HG02588 (cell line): Measurements from ENCODE around the gene FAM184B.

Experiments
- ATAC-seq: cut with Tn5 transposase; IDR thresholded peaks from one replicate; pipeline ENCODE4 v1.9.1; 2021; ENCODE audit warnings: mild to moderate bottlenecking, moderate library complexity; ENCODE audit not compliant: unreplicated experiment

The FAM184B gene

DNA sequence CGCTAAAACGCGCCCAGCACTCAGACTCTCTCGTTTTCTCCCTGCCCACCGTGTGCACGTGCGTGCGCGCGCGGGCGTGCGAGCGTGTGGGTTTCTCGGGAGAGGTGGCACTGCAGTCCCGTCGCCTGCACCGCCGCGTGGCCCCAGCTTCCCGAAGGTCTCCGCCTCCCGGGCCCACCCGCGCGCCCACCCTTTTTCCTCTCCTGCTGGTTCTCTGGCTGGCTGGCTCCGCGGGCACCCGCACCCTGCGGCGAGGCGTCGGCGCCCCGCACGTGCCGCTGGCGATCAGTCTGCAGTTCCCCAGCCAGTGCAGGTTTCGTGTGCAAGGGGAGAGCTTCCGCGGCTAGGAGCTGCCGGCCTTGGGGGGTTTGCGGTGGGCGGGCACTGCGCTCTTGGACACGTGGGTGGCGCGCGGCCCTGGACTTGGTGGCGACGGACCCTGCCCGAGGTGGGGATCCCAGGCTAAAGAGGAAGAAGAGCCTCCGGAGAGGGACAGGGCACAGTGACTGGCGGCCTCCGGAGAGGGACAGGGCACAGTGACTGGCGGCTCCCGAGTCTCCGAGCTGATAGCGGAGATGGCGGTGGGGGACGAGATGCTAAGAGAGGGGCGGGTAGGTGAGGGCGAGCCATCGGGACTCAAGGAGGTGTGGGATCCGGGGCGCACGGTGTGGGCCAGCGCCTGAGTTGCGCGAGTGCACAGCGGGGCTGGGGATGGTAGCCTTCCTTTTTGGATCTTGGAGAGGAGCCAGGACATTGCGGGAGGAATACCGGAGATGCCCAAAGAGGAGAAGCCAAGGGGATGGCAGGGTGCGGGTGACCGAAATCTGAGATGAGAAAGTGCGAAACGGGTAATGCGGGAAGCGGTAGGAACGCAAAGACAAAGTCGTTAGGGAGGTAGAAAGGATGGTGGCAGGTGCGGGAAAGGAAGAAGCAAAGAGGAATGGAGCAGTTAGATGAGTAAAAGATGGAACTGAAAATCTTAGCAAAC is at the start of gene FAM184B:
FAM184B (minus strand) TSS at position 322 of the 988 bp plus-strand sequence. CDS start 322 bp downstream, outside the sequence.
- ATAC-seq: no peak

DNA sequence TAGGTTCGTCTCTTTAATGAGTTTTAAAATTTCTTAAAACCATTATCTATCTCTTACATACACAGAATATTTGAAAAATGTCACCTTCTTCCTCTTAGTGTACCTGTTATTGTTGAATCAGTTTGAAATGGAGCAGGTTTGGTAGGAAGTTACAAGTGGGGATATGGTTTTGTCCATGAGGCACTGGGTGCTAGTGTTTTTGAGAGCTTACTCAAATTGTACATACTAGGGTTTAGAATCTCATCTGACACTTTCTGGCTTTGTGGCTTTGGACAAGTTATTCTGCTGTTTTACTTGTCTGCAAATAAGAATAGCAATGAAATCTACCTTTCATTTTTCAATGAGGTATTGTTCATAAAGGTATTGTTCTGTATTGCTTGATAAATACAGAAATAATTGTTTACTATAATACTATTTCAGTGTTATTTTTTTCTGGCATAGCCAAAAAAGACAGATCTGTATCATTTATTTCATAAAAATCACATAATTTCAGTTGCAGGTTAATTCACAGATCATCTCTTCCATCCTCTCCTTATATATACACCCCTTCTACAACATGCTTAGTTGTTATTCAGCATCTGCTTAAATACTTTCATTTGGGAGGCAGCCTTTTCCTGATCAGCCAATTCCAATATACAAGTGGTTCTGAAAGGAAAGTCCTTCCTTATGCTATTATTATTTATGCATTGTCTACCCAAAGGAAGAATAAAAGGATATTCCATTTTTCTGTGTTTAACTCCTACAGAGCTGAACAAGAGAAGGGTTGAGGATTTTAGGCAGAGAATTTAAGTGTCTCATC is 42.6 kb upstream of the FAM184B start:
- no peak for ATAC-seq

DNA sequence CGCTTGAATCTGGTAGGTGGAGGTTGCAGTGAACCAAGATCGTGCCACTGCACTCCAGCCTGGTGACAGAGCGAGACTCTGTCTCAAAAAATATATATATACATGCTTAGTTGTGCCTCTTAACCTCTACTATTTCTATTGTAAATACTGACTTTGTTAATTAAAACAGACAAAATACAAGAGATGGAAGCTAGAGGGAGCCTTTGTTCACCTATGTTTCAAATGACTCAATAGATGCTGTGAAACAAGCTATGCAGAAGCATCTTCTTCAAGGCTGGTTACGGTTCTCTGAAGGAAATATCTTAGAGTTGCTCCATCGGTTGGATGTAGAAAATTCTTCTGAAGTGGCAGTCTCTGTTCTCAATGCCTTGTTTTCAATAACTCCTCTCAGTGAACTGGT is 35.6 kb upstream of the FAM184B start:
- ATAC-seq: peak; percentile 75

DNA sequence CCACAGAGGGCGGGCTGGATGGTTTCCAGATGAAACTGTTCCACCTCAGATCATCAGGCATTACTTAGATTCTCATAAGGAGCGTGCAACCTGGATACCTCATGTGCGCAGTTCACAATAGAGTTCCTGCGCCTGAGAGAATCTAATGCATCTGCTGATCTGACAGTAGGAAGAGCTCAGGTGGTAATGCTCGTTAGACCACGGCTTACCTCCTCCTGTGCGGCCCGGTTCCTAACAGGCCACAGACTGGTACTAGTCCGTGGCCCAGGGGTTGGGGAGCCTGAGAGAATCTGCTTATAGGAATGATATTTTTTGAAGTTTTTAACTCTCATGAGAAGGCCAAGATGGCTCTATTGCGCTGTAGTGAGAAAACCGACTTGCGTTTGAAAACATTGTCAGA is 34.7 kb upstream of the FAM184B start:
- ATAC-seq: no peak

DNA sequence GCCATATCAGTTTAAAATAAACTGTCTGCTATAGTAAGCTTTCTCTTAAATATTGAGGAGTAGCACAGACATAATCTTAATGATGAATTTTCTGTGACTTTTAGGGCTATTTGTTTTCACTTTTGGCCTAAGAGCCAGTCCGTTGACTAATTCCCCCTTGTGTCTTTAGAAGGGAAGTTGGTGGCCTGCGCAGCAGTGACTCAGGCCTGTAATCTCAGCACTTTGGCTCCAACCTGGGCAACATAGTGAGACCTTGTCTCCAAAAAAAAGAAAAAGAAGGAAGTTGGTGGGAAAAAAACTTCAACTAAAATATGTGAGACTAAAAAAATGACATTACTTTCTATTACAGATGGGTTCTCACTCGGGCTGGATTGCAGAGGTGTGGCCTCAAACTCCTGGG is 32.7 kb upstream of the FAM184B start:
- no peak for ATAC-seq

DNA sequence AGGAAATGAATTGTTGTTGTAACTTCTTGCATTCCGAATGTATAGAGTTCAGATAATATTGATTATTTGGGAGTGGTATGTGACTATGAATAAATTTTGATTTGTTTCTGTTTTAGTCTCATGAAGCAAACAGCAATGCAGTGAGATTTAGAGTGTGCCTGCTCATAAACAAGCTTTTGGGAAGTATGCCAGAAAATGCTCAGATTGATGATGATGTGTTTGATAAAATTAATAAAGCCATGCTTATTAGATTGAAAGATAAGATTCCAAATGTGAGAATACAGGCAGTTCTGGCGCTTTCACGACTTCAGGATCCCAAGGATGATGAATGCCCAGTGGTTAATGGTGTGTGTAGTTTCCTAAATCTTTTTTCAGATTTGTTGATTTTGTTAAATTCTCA is 31.4 kb upstream of the FAM184B start:
- ATAC-seq: no peak

DNA sequence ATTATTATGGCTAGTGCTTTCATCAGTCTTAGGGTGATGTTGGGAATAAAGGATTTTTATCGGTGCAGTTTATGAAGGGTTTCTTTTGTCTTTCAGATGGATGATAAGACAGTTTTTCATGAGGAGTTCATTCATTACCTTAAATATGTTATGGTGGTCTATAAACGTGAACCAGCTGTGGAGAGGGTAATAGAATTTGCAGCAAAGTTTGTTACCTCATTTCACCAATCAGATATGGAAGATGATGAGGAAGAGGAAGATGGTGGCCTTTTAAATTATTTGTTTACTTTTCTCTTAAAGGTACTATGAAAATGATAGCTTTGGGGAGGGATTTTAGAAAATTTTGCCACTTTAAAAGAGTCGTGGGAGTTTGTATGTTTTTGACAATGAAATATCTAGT is 30.7 kb upstream of the FAM184B start:
- no peak for ATAC-seq

DNA sequence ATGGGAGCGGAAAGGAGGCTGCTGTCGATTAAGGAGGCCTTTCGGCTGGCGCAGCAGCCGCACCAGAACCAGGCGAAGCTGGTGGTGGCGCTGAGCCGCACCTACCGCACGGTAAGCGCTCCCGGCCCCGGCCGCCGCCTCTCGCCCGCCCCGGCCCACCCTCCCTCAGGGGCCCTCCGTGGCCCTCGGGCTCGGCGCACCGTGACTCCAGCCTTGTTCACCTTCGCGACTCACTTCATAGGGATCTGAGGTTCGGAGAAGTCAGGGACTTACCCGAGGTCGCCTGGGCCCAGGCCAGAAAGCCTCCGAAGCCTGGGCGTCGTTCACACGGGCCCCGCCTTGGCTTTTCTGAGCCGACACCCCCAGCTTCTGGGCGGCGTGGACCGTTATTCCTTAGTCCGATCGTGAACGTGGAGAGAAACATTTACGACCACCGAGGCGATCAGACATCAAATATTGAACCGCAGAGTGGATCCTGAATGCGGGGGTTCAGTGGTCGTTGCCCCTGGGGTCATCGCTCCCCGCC is 29.7 kb upstream of the FAM184B start:
- peak; percentile 28 for ATAC-seq

DNA sequence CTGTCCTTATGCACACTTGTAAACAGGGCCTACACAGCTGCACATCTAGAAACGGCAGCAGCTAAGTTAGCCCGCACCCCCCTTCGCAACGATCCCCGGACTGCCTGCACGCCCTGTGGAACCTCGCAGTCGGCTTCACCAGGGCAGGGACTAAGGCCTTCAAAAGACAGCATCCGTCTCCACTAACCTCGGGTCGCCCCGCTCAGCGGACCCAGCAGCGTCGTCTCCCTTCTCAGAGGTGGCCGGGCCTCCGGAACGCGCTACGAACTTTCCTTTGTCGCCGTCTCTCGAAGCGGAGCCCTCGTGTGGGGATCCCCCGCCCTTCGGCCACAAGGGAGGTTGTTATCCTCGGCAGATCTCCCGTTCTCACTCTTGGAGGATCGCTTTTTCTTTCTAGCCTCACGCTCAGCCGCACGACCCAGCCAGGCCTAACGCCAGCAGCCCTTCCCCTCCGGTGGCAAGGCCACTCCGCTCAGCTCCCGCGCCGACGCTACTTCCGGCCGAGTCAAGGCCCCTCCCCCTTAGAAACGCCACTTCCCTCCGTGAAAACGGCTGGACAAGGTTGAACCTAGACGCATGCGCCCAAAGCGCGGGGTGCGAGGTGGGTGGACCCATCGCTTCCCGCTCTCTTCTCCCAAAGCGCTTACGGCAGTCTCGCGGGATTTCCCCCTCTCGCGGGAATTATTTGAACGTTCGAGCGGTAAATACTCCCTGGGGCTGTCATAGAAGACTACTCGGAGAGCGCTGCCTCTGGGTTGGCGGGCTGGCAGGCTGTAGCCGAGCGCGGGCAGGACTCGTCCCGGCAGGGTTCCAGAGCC is 29.0 kb upstream of the FAM184B start, which contains the start of the genes DCAF16 and NCAPG:
DCAF16 (minus strand) TSS at position 498 of the 818 bp plus-strand sequence. CDS start 6,616 bp downstream, outside the sequence.
NCAPG (plus strand) TSS at position 720 of the 818 bp plus-strand sequence. CDS start 99 bp downstream, outside the sequence.
- ATAC-seq: peak; percentile 89

DNA sequence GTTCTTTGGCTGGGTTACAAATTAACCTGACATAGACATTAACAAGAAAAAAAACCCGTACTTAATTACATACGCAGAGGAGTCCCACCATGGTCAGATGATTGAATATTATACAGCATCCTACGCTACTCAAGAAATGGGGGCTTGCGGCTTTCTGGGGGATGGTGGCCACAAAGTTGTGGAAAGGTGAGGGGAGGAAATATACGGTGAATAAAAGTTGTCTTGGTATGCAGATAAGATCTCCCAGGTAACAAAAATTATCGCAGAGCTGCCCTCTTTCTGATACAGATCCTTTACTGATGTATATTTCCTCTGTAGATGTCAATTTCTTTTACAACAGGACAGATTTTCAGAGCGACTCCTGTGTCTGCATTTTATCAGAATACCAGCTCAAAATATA is 28.2 kb upstream of the FAM184B start:
- no peak for ATAC-seq

DNA sequence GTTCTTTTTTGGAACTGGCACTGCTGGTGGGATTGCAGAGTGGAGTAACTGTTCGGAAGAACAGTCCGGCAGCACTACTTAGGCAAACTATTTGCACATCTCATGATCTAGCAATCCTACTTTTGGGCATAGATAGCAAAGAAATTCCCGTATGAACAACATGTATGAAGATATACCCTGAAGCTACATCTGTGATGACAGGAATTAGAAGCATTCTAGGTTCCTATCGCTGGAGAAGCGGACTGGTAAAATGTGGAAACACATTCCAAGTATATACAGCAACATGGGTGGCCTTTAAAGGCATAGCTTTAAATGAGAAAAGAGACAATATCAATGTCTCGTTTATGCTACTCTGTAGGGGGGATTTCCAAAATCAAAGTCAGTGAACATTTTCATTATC is 26.0 kb upstream of the FAM184B start:
- ATAC-seq: no peak

DNA sequence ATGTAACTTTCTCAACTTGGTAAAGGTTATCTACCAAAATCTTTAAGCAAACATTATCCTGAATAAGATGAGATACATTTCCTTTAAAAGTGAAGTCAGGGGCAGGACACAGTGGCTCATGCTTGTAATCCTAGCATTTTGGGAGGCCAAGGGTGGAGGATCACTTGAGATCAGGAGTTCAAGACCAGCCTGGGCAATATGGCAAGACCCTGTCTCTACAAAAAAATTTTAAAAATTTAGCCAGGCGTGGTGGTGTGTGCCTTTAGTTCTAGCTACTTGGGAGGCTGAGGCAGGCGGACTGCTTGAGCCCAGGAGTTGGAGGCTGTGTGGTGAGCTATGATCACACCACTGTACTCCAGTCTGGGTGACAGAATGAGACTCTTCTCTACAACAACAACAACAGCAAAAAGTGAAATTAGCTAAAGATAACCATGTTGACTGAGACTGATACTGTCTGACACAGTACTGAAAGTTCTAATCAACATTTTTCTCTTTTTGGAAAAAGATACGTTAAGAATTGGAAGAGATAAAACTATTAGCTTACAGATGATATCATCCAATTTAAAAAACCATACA is 24.2 kb upstream of the FAM184B start:
- no peak for ATAC-seq

DNA sequence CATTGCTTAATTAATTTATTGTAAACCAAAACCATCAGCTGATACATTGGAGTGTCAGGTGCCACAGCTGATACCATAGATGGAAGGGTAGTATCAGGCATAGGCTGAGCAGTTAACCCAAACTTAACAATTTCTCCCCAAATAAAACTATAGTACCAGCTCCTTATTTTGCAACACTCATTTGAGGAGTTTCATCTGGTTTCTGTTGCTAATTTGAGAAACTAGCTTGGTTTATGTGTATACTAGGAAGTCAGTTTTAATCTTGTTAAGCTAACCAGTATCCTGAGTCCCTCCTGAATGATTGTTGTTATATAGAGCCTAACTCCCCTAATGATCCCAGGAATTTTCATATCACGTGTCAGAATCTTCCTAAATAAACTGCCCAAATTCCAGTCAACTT is 16.4 kb upstream of the FAM184B start:
- no peak for ATAC-seq

DNA sequence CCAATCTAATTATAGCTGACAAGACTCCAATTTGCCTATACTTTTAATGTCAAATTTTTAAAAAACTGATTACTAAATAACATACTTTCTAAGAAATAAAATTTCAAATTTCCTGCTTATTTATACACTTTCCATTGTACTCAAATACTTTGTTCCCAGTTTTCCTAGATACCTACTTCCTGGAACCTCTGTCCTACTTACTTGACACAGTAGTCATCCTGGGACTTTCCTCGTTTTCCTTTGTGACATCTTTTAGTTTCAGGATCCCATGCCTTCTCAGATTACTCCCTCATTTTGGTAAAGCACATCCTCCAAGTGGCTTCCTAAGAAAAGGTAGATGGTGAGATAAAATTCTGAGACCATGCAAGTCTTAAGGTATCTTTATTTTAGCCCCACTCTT is 13.3 kb upstream of the FAM184B start:
- ATAC-seq: no peak

DNA sequence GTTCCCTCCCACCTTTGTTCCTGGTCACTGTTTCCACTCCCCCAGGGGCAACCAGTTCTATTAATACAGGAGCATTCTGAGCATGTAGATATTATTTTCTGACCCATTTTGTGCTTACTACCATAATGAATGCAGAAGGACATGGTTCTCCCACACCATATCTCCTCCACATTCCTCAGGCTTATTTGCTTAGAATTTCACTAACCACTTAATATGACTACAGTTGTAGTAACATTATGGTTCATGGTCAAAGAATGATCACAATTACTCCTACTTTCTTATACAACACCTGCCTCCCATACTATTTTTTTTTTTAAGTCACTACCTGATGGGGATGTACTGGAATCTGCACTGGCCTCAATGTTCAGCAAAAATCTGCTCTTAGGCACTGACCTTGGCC is 7.5 kb upstream of the FAM184B start:
- ATAC-seq: no peak

DNA sequence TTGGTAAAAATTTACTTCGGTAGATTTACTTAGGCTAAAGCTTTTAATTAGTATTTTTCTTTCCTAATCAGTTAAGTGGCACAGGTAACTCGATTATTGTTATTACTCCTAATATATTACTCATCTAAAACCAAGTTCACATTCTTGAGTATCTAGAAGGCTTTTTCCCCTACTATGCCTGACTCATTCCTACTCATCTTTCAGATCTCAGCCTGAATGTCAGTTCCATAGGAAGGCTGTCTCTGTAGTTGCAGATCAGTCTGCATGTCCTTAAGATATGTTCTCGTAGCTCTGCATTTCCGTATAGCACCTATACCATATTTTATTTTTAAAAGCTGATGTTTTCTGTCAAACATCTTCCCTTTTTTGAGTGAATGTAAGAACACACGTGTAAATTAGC is 5.9 kb upstream of the FAM184B start:
- no peak for ATAC-seq

DNA sequence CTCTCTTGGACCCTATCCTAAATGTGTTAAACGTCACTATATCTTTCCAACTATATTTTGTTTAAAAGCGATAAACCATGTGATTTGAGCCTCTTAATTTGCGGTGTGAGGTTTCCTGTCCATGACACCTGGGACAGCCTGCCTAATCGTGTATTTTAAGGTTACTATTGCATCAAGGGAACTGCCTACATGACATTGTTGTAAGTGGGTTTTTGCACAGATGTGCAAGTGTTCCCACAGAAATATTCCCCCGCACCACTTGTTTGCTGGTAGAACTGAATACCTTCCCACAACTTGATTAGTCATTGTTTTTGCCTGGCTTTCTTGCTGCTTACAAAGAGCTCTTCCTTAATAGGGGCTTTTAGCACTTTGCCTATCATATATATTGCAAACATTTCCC is 5.1 kb upstream of the FAM184B start:
- no peak for ATAC-seq

DNA sequence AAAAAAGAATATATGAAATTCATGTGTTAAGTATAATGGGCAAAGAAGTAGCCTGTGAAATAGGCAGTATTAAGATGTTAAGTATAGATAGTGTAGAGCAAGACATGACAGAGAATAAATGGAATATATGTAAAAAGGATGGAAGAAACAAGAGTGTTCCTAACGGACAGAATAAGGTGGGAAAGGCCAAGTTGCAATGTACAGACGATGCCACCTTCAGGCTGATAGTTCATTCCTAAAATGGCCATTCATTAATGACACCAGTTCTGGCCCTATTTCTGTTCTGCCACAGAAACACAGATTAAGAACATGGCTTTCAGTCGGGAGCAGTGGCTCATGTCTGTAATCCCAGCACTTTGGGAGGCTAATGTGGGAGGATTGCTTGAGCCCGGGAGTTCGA is 4.4 kb upstream of the FAM184B start:
- no peak for ATAC-seq

DNA sequence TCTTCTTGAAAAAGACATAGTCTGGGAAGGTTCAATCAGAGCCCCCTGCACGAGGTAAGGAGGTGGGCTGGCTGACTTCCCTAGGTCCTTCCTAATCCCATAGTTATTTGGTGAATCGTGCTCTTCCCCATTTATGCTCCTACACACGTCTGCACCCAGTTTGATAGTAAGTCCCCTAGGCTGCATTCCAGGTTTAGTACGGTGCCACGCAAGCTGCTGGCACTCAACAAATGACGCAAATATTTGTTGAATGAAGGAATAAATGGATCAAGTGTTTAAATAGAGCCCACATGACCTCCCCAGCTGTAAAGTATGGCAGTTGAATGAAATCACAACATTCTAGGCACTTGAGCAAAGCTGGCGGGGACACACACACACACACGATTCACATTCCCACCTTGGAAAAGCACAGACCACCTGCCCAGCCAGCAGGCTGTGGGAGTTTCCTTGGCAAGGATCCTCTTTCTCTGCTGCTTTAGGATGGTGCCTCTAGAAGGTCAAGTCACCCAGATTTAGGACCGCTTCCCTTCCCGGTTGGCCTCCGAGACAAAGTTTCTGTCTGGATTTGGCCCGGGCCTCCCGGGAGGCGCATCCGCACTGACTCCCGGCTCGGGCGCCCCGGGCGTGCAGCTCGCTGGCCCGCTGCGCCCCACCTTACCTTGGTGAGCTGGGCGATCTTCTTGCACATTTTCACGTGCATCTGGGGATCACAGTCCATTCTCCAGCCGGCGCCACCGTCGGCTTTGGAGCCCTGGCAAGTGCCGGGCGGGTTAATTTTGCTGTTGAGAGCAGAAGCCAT is 721 bp downstream of the FAM184B start:
- no peak for ATAC-seq
